HepG2 (cell line): ENCODE results near the gene RDH12. TPM values are rescaled to one million over a fixed set of nuclear protein-coding genes. Genes with fewer than 3 reads are reported as not detected.

Experiments
- ASH2L ChIP-seq: fragments of 300-600, 200-600 bp; sonication (generic); IDR thresholded peaks from 2 replicates; pipeline ENCODE4 v1.7.0; 2017; ENCODE audit warnings: low read depth, mild to moderate bottlenecking, moderate library complexity, mixed read lengths, low read length; ENCODE audit not compliant: insufficient read length
- CEBPG ChIP-seq: IDR thresholded peaks from 2 replicates; pipeline ENCODE4 v1.6.1; 2016
- CTCF ChIP-seq: sonication (generic); formaldehyde crosslinking; IDR thresholded peaks from 2 replicates; pipeline ENCODE4 v1.5.0; 2020; ENCODE audit warnings: mild to moderate bottlenecking, missing genetic modification reagents, moderate library complexity
- IKZF4 ChIP-seq: sonication (generic); formaldehyde crosslinking; IDR thresholded peaks from 2 replicates; pipeline ENCODE4 v1.5.1; 2020; ENCODE audit warnings: borderline replicate concordance, mild to moderate bottlenecking, low read depth, missing genetic modification reagents; ENCODE audit errors: not compliant biosample characterization
- MYPOP ChIP-seq: sonication (generic); formaldehyde crosslinking; IDR thresholded peaks from 2 replicates; pipeline ENCODE4 v1.8.1; 2023; ENCODE audit warnings: mild to moderate bottlenecking, moderate library complexity, missing genetic modification reagents
- PHF20 ChIP-seq: sonication (generic); formaldehyde crosslinking; IDR thresholded peaks from 2 replicates; pipeline ENCODE4 v1.5.0; 2020; ENCODE audit warnings: mild to moderate bottlenecking, missing genetic modification reagents
- RAD21 ChIP-seq: fragments of 450-650 bp; formaldehyde crosslinking; IDR thresholded peaks from 2 replicates; pipeline ENCODE4 v1.5.0; 2020; ENCODE audit warnings: mild to moderate bottlenecking
- SAP130 ChIP-seq: IDR thresholded peaks from 2 replicates; pipeline ENCODE4 v1.6.1; 2016; ENCODE audit warnings: low read depth
- SMC3 ChIP-seq: IDR thresholded peaks from 2 replicates; pipeline ENCODE4 v1.6.1; 2011; ENCODE audit warnings: low read length, improper control_type of control experiment
- SOX13 ChIP-seq, 3 experiments: fragments of 450-650 bp in 1 of 3; sonication (generic) in 1 of 3; formaldehyde crosslinking in 1 of 3; IDR thresholded peaks in 2 of 3; conservative IDR thresholded peaks in 1 of 3; 2 replicates each; pipeline versions ENCODE4 v1.5.0 to v1.6.1; 2016 to 2020; ENCODE audit warnings: antibody characterized with exemption in 1 of 3, mild to moderate bottlenecking in 1 of 3, missing compliant biosample characterization in 1 of 3, missing genetic modification reagents in 1 of 3, moderate library complexity in 1 of 3
- STAG1 ChIP-seq: sonication (generic); formaldehyde crosslinking; IDR thresholded peaks from 2 replicates; pipeline ENCODE4 v1.4.0; 2020; ENCODE audit warnings: missing genetic modification reagents
- TIGD3 ChIP-seq: sonication (generic); formaldehyde crosslinking; IDR thresholded peaks from 2 replicates; pipeline ENCODE4 v1.5.1; 2020; ENCODE audit warnings: mild to moderate bottlenecking, missing genetic modification reagents, borderline replicate concordance
- YEATS2 ChIP-seq: sonication (generic); formaldehyde crosslinking; IDR thresholded peaks from 2 replicates; pipeline ENCODE4 v1.4.0; 2020; ENCODE audit warnings: missing genetic modification reagents, borderline replicate concordance
- ZNF121 ChIP-seq: sonication (generic); formaldehyde crosslinking; IDR thresholded peaks from 2 replicates; pipeline ENCODE4 v1.5.0; 2020; ENCODE audit warnings: mild to moderate bottlenecking, missing genetic modification reagents
- ZNF232 ChIP-seq: sonication (generic); formaldehyde crosslinking; IDR thresholded peaks from 2 replicates; pipeline ENCODE4 v1.4.0; 2020; ENCODE audit warnings: missing genetic modification reagents, borderline replicate concordance
- ZNF274 ChIP-seq: sonication (generic); formaldehyde crosslinking; IDR thresholded peaks from 2 replicates; pipeline ENCODE4 v1.5.1; 2020; ENCODE audit warnings: mild to moderate bottlenecking, missing genetic modification reagents
- ZNF704 ChIP-seq: sonication (generic); formaldehyde crosslinking; IDR thresholded peaks from 2 replicates; pipeline ENCODE4 v1.8.1; 2023; ENCODE audit warnings: mild to moderate bottlenecking, inconsistent platforms, moderate library complexity, missing genetic modification reagents, borderline replicate concordance
- ZNF773 ChIP-seq: sonication (generic); formaldehyde crosslinking; IDR thresholded peaks from 2 replicates; pipeline ENCODE4 v1.4.0; 2020; ENCODE audit warnings: missing genetic modification reagents, borderline replicate concordance
- ZZZ3 ChIP-seq: sonication (generic); formaldehyde crosslinking; IDR thresholded peaks from 2 replicates; pipeline ENCODE4 v1.4.0; 2020; ENCODE audit warnings: missing genetic modification reagents, mild to moderate bottlenecking, borderline replicate concordance
- polyA plus RNA-seq, 8 experiments: library from polyadenylated mRNA; depleted of rRNA in 3 of 8; stranded (reverse) in 7 of 8; unstranded in 1 of 8; fragments of >200 nt; fragmentation: Illumina TruSeq in 4 of 8; extraction: Trizol in 4 of 8; gene quantifications; 2 replicates each; pipeline versions ENCODE4 v1.2.1 to v1.2.3, GENCODE V29; 2011 to 2016; ENCODE audit warnings: low read depth in 4 of 8, missing spikeins in 1 of 8, mixed read lengths in 1 of 8; ENCODE audit not compliant: insufficient read depth in 1 of 8
- total RNA-seq, 5 experiments: library from RNA; depleted of rRNA; stranded (reverse); fragments of >200 nt; fragmentation: Illumina TruSeq; extraction: Trizol; gene quantifications; 2 replicates each; pipeline ENCODE4 v1.2.3, GENCODE V29; 2016; ENCODE audit warnings: low read depth in 1 of 5

RDH12 gene
- total and polyA plus RNA-seq, 2 of the 13 experiments (the other 11 are each of a cell fraction or from before 2014, with no cell fraction given) = 1.6 to 2.1 TPM

GRCh38 chr14:67666750-67667449, 34.8 kb upstream of the RDH12 start (continued):
- no peak for TF ChIP-seq ZNF704
- TF ChIP-seq ZZZ3 (CRISPR knock-in tag) = no peak
- TF ChIP-seq ASH2L = no peak
- TF ChIP-seq RAD21 (CRISPR knock-in tag) = peak; percentile 80
- TF ChIP-seq CTCF (CRISPR knock-in tag) = peak; percentile 83
- TF ChIP-seq TIGD3 = no peak
- TF ChIP-seq ZNF121 (CRISPR knock-in tag) = peak; percentile 86
- TF ChIP-seq ZNF274 = no peak
- TF ChIP-seq CEBPG (CRISPR knock-in tag) = 0 out of 2 replicates have a peak, but pooled peaks have one; percentile 13
- peak; percentile 16; the same call in 1 of the 2 replicates for TF ChIP-seq SAP130
- TF ChIP-seq SOX13 (IDR thresholded peaks at IDR 0.05) = no peak
- 0 out of 4 replicates have a peak, but pooled peaks of 1 of the 2 experiments have one; percentile 20 for TF ChIP-seq SOX13 (CRISPR knock-in tag; conservative IDR thresholded peaks at IDR 0.05 in 1 of 2, IDR thresholded peaks at IDR 0.05 in 1 of 2)
- TF ChIP-seq ZNF773 = no peak
- no peak for TF ChIP-seq PHF20 (CRISPR knock-in tag)
- TF ChIP-seq ZNF232 (CRISPR knock-in tag) = no peak
- peak; percentile 90 for TF ChIP-seq STAG1 (CRISPR knock-in tag)
- no peak for TF ChIP-seq MYPOP
- no peak for TF ChIP-seq IKZF4
- TF ChIP-seq SMC3 = peak; percentile 92
- no peak for TF ChIP-seq YEATS2
